ENCODE results near the gene ENDOU. TPM values are rescaled to one million over a fixed set of nuclear protein-coding genes. Genes with fewer than 3 reads are reported as not detected.

The ENDOU gene
- total RNA-seq, 1 donor from 2014 or later, result not detected

DNA sequence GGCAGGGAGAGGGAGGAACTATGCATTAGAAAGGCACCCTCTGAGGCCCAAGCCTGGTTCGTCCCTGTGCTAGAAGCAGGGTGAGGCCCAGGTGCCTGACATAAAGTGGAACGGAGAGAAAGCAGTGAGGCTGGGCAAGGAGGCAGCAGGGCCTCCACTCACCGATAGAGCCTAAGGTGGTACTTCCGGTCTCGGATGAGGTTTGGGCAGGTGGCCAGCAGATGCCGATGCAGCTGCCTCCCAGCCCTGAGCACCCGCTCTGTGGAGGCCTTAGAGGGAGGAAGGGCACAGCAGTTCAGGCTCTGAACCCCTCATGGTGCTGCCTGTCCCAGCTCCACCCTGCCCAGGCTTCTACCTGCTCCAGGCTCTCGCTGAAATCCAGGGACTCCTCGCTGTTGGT, 26.3 kb upstream of the ENDOU start:
- intact Hi-C loops (cut with DNase I), result no loop called here
- H3K27ac ChIP-seq, result no peak overlapping the region
- no peak for ATAC-seq

DNA sequence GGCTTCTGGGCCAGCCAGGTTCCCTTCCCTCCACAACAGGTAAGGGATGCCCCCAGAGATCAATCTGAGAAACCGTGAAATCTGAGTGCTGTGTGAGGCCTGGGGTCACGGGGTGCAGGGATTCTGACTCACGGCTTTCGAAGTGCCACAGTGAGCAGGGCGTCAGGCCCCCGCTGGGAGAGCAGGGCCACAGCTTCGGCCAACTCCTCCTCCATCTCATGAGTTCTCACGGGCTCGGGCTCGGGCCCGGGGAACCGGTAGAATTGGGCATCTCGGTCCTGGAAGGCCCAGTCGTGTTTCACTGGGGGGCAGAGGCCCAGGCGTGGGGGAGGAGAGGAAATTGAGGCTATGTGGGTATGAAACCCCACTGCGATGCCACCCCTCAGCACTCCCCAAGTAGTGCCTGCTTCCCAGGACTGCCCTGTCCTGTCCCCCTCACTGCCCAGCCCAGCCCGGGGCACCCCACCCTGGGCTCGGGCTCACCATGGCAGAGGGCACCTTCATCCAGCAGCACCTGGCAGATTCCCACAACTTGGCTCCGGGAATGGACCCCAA, 25.7 kb upstream of the ENDOU start:
- no peaks in the 10 kb centered on the region for H3K27me3 ChIP-seq (ENCODE audit: low read depth)
- DNase-seq (no peak), ATAC-seq (no peak)
- H3K4me1 ChIP-seq, result peaks cover 43% of the 10 kb centered on the region
- no peaks in the 10 kb centered on the region for H3K9me3 ChIP-seq
- intact Hi-C loops (cut with DNase I), result no loop called here
- no peak overlapping the region for H3K4me3 ChIP-seq
- H3K27ac ChIP-seq, result no peak overlapping the region
- H3K36me3 ChIP-seq, result peaks cover 53% of the 10 kb centered on the region
- TF ChIP-seq, protein P1, sequence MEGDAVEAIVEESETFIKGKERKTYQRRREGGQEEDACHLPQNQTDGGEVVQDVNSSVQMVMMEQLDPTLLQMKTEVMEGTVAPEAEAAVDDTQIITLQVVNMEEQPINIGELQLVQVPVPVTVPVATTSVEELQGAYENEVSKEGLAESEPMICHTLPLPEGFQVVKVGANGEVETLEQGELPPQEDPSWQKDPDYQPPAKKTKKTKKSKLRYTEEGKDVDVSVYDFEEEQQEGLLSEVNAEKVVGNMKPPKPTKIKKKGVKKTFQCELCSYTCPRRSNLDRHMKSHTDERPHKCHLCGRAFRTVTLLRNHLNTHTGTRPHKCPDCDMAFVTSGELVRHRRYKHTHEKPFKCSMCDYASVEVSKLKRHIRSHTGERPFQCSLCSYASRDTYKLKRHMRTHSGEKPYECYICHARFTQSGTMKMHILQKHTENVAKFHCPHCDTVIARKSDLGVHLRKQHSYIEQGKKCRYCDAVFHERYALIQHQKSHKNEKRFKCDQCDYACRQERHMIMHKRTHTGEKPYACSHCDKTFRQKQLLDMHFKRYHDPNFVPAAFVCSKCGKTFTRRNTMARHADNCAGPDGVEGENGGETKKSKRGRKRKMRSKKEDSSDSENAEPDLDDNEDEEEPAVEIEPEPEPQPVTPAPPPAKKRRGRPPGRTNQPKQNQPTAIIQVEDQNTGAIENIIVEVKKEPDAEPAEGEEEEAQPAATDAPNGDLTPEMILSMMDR (IDR thresholded peaks at IDR 0.05), result no peak

More for the DNA sequence above, 26.3 kb upstream of the ENDOU start:
- TF ChIP-seq, protein P1 (IDR thresholded peaks at IDR 0.05), result no peak
- Histone ChIP-seq H3K4me1 (peaks cover 49% of the 10 kb centered on the region), H3K36me3 (peaks cover 48% of the 10 kb centered on the region), H3K4me3 (no peak overlapping the region), H3K9me3 (no peaks in the 10 kb centered on the region), H3K27me3 (ENCODE audit: low read depth) (no peaks in the 10 kb centered on the region)
- no peak for DNase-seq

DNA sequence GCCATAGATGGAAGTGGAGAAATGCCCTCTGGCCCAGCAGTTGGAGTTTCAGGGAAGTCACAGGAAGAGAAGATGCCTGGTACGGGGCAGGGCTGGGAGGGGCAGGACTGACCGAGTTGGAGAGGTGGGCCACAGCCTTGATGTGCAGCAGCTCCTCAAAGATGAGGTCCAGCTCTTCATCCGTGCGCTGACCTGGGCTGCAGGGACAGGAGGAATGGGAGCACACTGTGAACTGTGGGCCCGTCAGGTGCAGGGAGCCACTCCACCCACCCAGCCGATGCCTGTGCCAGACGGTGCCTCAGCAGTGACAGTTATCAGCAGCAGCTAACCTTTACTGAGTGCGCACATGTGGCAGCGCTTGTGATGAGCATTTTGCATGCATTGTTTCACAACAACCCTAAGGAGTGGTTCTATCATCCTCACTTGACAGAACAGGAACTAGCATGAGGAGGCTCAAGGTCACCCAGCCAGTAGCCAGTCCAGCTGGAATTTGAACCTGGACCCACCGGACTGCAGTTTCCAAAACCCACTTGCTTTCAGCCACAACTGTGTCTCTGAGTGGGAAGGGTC, 25.0 kb upstream of the ENDOU start:
- TF ChIP-seq, protein P1 (IDR thresholded peaks at IDR 0.05), result no peak
- DNase-seq (no peak), ATAC-seq (no peak)
- intact Hi-C loops (cut with DNase I), result no loop called here
- Histone ChIP-seq H3K4me1 (peaks cover 36% of the 10 kb centered on the region), H3K9me3 (no peaks in the 10 kb centered on the region), H3K27me3 (ENCODE audit: low read depth) (no peaks in the 10 kb centered on the region), H3K36me3 (peaks cover 53% of the 10 kb centered on the region), H3K4me3 (no peak overlapping the region), H3K27ac (no peak overlapping the region)

DNA sequence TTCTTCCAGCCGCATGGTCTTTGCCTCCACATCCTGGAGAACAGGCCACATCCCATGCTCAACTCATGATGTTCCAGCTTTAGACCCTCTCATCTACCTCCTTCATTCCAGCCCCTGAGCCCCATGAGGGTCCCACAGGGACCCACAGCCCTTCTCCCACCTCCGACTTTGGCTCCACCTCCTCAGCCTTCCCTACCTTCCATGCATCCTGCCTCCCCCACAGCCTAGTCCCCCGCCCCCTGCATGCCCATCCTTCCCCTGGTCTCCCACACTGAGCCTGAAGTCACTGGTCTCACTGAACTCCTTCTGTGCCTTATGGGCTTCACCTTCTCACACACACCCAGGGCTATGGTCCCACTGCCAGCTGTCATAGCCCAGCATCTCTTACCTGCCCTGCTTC, 23.6 kb upstream of the ENDOU start:
- H3K36me3 ChIP-seq, result peaks cover 53% of the 10 kb centered on the region
- peaks cover 22% of the 10 kb centered on the region for H3K4me1 ChIP-seq
- ATAC-seq, result no peak
- H3K9me3 ChIP-seq, result no peaks in the 10 kb centered on the region
- no peak overlapping the region for H3K27ac ChIP-seq
- DNase-seq, result no peak
- no peaks in the 10 kb centered on the region for H3K27me3 ChIP-seq (ENCODE audit: low read depth)
- intact Hi-C loops (cut with DNase I), result no loop called here
- H3K4me3 ChIP-seq, result no peak overlapping the region
- TF ChIP-seq, protein P1 (IDR thresholded peaks at IDR 0.05), result no peak

DNA sequence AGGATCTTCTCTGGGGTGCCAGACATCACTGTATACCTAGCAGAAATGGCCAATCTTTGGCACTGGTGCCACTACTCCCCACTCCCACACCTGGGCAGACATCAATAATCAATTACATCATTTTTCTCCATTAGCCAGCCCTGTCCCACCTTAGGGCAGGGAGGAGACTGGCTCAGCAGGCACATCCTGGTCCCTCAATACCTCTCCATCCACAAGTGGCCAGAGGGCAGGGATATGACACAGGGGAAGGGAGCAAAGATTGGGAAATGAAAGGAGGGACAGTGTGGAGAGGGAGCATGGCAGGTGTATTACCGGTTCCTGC, 23.2 kb upstream of the ENDOU start:
- DNase-seq (no peak), ATAC-seq (no peak)
- TF ChIP-seq, protein P1 (IDR thresholded peaks at IDR 0.05), result no peak
- H3K4me1 ChIP-seq, result peaks cover 18% of the 10 kb centered on the region
- H3K9me3 ChIP-seq, result no peaks in the 10 kb centered on the region
- H3K36me3 ChIP-seq, result peaks cover 53% of the 10 kb centered on the region
- intact Hi-C loops (cut with DNase I), result no loop called here
- H3K27ac ChIP-seq, result no peak overlapping the region
- H3K4me3 ChIP-seq, result no peak overlapping the region
- H3K27me3 ChIP-seq (ENCODE audit: low read depth), result no peaks in the 10 kb centered on the region

Data from lower lobe of right lung (tissue), 2 donors.